Endodermal cell (in vitro differentiated cells): ENCODE measurements around the gene CSNK1G2. TPM values are rescaled to one million over a fixed set of nuclear protein-coding genes. Genes with fewer than 3 reads are reported as not detected.
A peak's percentile ranks its signal among the peaks of the same experiment; 100 is the strongest.

Source experiments
- DNase-seq: peaks from one replicate; pipeline ENCODE4 v3.0.0-alpha.2; 2017
- H3K27ac ChIP-seq: 2 replicates; pipeline ENCODE4 v1.5.1; 2013; ENCODE audit warnings: mild to moderate bottlenecking, low read depth, low read length, moderate library complexity
- H3K27me3 ChIP-seq: 2 replicates; pipeline ENCODE4 v1.6.1; 2013; ENCODE audit warnings: mild to moderate bottlenecking, low read length, moderate library complexity; ENCODE audit not compliant: insufficient read depth, control insufficient read depth, poor library complexity, severe bottlenecking
- H3K36me3 ChIP-seq: 2 replicates; pipeline ENCODE4 v1.7.0; 2013; ENCODE audit warnings: mild to moderate bottlenecking, low read length, moderate library complexity; ENCODE audit not compliant: control insufficient read depth, insufficient read depth
- H3K4me1 ChIP-seq: one replicate; pipeline ENCODE4 v1.7.0; 2013; ENCODE audit warnings: low read length; ENCODE audit not compliant: control insufficient read depth, insufficient read depth
- H3K4me3 ChIP-seq: 2 replicates; pipeline ENCODE4 v1.5.1; 2013; ENCODE audit warnings: mild to moderate bottlenecking, low read length, moderate library complexity
- H3K9ac ChIP-seq: 2 replicates; pipeline ENCODE4 v1.6.1; 2013; ENCODE audit warnings: mild to moderate bottlenecking, low read length, moderate library complexity; ENCODE audit not compliant: poor library complexity, severe bottlenecking; ENCODE audit errors: extremely low read depth
- H3K9me3 ChIP-seq: 2 replicates; pipeline ENCODE4 v1.6.1; 2013; ENCODE audit warnings: mild to moderate bottlenecking, low read length, moderate library complexity; ENCODE audit not compliant: control insufficient read depth
- H3K27ac Mint-ChIP-seq: 2 replicates; pipeline ENCODE4 v1.8.0; 2020; ENCODE audit warnings: mixed read lengths
- H3K27me3 Mint-ChIP-seq: 2 replicates; pipeline ENCODE4 v1.8.0; 2021; ENCODE audit warnings: mild to moderate bottlenecking, mixed read lengths; ENCODE audit not compliant: insufficient read depth
- H3K36me3 Mint-ChIP-seq: 2 replicates; pipeline ENCODE4 v1.8.0; 2020; ENCODE audit warnings: low read depth, mixed read lengths
- H3K4me1 Mint-ChIP-seq: 2 replicates; pipeline ENCODE4 v1.8.0; 2020; ENCODE audit warnings: mixed read lengths
- H3K4me3 Mint-ChIP-seq: 2 replicates; pipeline ENCODE4 v1.8.0; 2020; ENCODE audit warnings: mild to moderate bottlenecking, moderate library complexity, mixed read lengths
- H3K9me3 Mint-ChIP-seq: 2 replicates; pipeline ENCODE4 v1.8.0; 2020; ENCODE audit warnings: mild to moderate bottlenecking, mixed read lengths
- CTCF ChIP-seq: fragments of 200-600 bp; sonication (generic); conservative IDR thresholded peaks from 2 replicates; pipeline ENCODE4 v1.5.0; 2021; ENCODE audit warnings: antibody characterized with exemption, mild to moderate bottlenecking
- WGBS, 2 experiments: methylation state at CpG; one replicate each; pipeline versions ENCODE4 v1.1.5 to v1.1.7; 2013; ENCODE audit warnings: missing lambda C conversion rate in 2 of 2, mixed read lengths in 1 of 2; ENCODE audit not compliant: insufficient coverage in 1 of 2, insufficient read length in 1 of 2; 5-methylcytosine and 5-hydroxymethylcytosine counted together
- total RNA-seq, 2 donors: library from RNA; stranded (reverse); fragmentation: NEBNext Ultra II Directional in 1 of 2; extraction: Animal tissue kit (Norgen Biotek cat#: 25700) in 1 of 2; gene quantifications; 2 replicates in 1 of 2; 3 replicates in 1 of 2; pipeline ENCODE4 v1.2.1, GENCODE V29; 2021

CSNK1G2 gene
- total RNA-seq, 2 donors from 2014 or later = 111 to 112 TPM

- no peak overlapping the region for H3K4me3 ChIP-seq
- Mint-ChIP-seq H3K9me3 (no peaks in the 10 kb centered on the region), H3K27me3 (no peaks in the 10 kb centered on the region), H3K4me1 (peaks cover 4% of the 10 kb centered on the region), H3K27ac (no peak overlapping the region), H3K36me3 (peaks cover 5% of the 10 kb centered on the region), H3K4me3 (no peak overlapping the region)
- H3K36me3 ChIP-seq = no peaks in the 10 kb centered on the region
- TF ChIP-seq CTCF = no peak
- no peak overlapping the region for H3K9ac ChIP-seq
- no peaks in the 10 kb centered on the region for H3K9me3 ChIP-seq
- no peaks in the 10 kb centered on the region for H3K27me3 ChIP-seq
- no peak overlapping the region for H3K27ac ChIP-seq
- no peak for DNase-seq
- WGBS, 2 experiments = 89 to 95% methylated on average over 14 to 16 of the region's 16 CpGs
- H3K4me1 ChIP-seq = no peaks in the 10 kb centered on the region
Measured at GRCh38 chr19:1901940-1902404, 39.0 kb upstream of the CSNK1G2 start.

- Histone ChIP-seq H3K27ac (no peak overlapping the region), H3K4me1 (no peaks in the 10 kb centered on the region), H3K27me3 (no peaks in the 10 kb centered on the region), H3K9me3 (no peaks in the 10 kb centered on the region), H3K9ac (no peak overlapping the region), H3K36me3 (no peaks in the 10 kb centered on the region), H3K4me3 (no peak overlapping the region)
- no peaks in the 10 kb centered on the region for H3K9me3 Mint-ChIP-seq
- no peaks in the 10 kb centered on the region for H3K27me3 Mint-ChIP-seq
- no peak for DNase-seq
- H3K36me3 Mint-ChIP-seq = peaks cover 5% of the 10 kb centered on the region
- WGBS, 2 experiments = 83 to 86% methylated on average over 5 to 6 of the region's 6 CpGs
- no peak overlapping the region for H3K27ac Mint-ChIP-seq
- H3K4me3 Mint-ChIP-seq = no peak overlapping the region
- no peak for TF ChIP-seq CTCF
- H3K4me1 Mint-ChIP-seq = peaks cover 4% of the 10 kb centered on the region
Measured at GRCh38 chr19:1902923-1903322, 38.0 kb upstream of the CSNK1G2 start.

GRCh38 chr19:1904860-1905109, 36.2 kb upstream of the CSNK1G2 start:
- peak overlapping the region; percentile 35 for H3K4me3 ChIP-seq

More at GRCh38 chr19:1904860-1905109, 36.2 kb upstream of the CSNK1G2 start:
- H3K27me3 Mint-ChIP-seq = no peaks in the 10 kb centered on the region
- Histone ChIP-seq H3K4me1 (no peaks in the 10 kb centered on the region), H3K9me3 (no peaks in the 10 kb centered on the region), H3K27me3 (no peaks in the 10 kb centered on the region), H3K36me3 (no peaks in the 10 kb centered on the region), H3K27ac (no peak overlapping the region), H3K9ac (no peak overlapping the region)
- no peak for DNase-seq
- no peaks in the 10 kb centered on the region for H3K9me3 Mint-ChIP-seq
- TF ChIP-seq CTCF = no peak
- 60% methylated on average over 3 to 8 of the region's 8 CpGs for WGBS, 2 experiments
- peaks cover 12% of the 10 kb centered on the region for H3K36me3 Mint-ChIP-seq
- peaks cover 4% of the 10 kb centered on the region for H3K4me1 Mint-ChIP-seq
- peak overlapping the region; percentile 65 for H3K4me3 Mint-ChIP-seq
- peak overlapping the region; percentile 86 for H3K27ac Mint-ChIP-seq
